HG02588 (cell line): Measurements from ENCODE around the gene USHBP1.
A peak's percentile ranks its signal among the peaks of the same experiment; 100 is the strongest.

ENCODE experiments used
- ATAC-seq: cut with Tn5 transposase; IDR thresholded peaks from one replicate; pipeline ENCODE4 v1.9.1; 2021; ENCODE audit warnings: mild to moderate bottlenecking, moderate library complexity; ENCODE audit not compliant: unreplicated experiment

The USHBP1 gene

GRCh38 chr19:17240826-17241399 lies 23.6 kb downstream of the USHBP1 start:
- no peak for ATAC-seq

GRCh38 chr19:17240062-17240752 lies 24.3 kb downstream of the USHBP1 start:
- no peak for ATAC-seq

DNA sequence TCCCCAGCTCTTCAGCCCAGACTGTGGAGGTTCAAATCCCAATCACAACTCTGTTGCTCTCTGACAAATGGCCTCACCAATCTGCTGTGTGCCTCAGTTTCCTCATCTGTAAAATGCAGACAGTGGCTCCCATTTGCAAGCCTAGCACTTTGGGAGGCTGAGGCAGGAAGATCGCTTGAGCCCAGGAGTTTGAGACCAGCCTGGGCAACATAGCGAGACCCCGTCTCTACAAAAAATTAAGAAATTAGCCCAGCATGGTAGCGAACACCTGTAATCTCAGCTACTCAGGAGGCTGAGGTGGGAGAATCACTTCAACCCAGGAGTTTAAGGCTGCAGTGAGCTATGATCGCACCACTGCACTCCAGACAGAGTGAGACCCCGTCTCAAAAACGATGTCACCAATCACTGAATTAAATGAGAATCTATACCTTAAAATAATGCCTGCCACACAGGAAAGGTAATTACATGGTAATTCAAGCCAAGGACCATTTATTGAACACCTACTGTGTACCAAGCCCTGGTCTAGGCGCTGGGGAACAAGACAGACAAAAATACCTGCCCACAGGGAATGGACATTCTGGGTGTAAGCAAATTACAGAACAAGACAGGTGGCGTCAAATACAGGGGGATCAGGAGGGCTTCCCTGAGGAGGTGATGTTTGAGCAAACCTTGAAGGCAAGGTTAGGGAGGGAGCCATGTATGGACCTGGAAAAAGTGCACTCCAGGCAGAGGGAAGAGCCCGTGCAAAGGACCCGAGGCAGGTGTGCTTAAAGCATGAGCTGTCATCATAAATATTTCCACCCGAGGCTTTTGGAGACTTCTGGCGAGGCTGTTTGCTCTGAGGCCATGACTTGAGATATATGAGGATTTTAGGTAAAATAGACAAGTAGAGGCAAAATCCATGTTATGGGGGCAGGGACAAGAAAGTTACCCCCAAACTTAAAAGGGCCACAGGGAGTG lies 26.5 kb downstream of the USHBP1 start:
- no peak for ATAC-seq

GRCh38 chr19:17236811-17237543 lies 27.6 kb downstream of the USHBP1 start:
- ATAC-seq, result no peak

GRCh38 chr19:17235971-17236777 lies 28.4 kb downstream of the USHBP1 start:
- peak; percentile 15 for ATAC-seq

DNA sequence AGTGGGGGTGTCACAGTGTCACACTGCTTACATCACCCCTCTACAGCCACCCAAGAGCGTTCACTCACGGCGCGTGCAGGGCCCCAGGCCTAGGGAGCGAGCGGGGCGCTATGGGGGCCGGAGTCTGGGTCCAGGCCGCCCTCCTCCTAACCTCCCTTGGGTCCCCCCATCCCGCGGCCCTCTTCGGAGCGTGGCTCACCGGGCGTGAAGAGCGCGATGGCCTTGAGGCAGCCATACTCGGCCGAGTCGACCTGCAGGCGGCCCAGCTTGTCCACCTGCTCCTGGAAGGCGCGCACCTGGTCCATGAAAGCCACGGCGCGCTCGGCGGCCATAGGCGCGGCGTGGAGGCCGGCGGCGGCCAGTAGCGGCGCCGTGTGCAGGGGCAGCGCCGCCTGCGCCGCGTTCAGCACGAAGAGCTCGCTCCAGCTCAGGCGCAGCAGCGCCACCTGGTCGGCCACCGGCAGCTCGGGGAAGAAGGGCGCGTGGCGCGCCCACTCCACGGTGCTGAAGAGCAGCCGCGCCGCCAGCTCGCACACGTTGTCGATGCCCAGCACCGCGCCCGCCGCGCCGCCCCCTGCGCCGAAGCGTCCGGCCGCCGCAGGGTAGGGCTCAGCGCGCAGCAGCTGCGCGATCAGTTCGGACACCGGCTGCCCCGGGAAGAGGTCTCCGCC lies 29.1 kb downstream of the USHBP1 start:
- peak; percentile 61 for ATAC-seq

DNA sequence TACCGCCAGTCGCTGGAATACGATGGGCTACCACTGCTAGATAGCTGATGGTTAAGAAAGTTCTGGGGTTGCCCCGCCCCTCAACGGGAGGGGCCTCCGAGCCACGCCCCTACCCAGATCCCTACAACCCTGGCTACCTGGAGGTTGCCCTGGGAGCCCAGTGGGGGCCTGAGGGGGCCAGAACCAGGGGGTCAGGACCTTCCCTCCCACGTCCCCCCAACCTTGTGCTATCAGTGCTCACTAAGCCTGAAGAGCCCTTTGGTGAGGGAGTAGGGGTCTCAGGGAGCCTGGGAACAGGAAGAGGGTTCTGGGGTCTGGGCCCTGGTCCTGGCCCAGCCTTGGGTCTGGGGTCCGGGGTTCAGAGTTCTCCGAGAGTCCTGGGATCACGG lies 29.6 kb downstream of the USHBP1 start:
- peak; percentile 25 for ATAC-seq

- ATAC-seq, result no peak
Observed at GRCh38 chr19:17232258-17232657, 32.3 kb downstream of the USHBP1 start.

GRCh38 chr19:17229890-17230289 lies 34.7 kb downstream of the USHBP1 start:
- no peak for ATAC-seq

GRCh38 chr19:17227798-17228367 lies 36.7 kb downstream of the USHBP1 start:
- ATAC-seq, result no peak

- peak; percentile 87 for ATAC-seq
Observed at GRCh38 chr19:17226002-17226933, 38.3 kb downstream of the USHBP1 start, which contains the start of gene OCEL1. TSS of gene OCEL1 (plus strand) at chr19:17226226. CDS start at chr19:17226248, 22 bp downstream.

DNA sequence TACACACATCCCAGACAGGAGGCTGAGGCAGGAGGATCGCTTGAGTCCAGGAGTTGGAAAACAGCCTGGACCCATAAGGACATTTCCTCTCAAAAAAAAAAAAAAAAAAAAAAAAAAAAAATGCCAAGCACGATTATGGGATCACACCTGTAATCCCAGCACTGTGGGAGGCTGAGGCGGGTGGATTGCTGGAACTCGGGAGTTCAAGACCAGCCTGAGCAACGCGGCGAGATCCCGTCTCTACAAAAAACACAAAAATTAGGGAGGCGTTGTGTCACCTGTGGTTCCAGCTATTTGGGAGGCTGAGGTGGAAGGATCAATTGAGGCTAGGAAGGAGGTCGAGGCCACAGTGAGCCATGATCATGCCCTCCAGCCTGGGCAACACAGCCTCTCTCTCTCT lies 39.5 kb downstream of the USHBP1 start:
- ATAC-seq, result no peak

DNA sequence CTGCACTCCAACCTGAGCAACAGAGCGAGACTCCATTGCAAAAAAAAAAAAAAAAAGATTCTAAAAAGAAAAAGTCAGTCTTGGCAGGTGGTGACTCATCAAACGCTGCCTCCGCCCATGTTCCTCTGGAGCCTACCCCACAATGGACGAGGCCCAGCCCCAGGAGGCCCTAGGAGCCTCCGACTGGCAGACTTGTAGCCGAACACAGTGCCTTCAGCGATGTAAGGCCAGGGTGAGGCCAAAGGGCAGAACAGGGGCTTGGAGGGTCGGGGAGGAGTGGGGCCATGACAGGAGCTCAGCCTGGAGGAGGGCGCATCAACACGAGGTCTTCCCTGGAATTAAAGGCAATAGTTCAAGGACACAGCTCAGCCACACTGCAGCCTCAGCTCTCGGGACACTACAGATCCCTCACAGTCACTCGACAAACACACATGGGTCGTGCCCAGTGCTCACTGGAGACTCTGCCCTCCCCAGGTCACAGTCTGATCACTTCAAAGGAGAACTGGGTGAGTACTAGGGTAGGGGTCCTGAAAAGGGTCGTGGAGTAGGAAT lies 44.3 kb downstream of the USHBP1 start:
- no peak for ATAC-seq

DNA sequence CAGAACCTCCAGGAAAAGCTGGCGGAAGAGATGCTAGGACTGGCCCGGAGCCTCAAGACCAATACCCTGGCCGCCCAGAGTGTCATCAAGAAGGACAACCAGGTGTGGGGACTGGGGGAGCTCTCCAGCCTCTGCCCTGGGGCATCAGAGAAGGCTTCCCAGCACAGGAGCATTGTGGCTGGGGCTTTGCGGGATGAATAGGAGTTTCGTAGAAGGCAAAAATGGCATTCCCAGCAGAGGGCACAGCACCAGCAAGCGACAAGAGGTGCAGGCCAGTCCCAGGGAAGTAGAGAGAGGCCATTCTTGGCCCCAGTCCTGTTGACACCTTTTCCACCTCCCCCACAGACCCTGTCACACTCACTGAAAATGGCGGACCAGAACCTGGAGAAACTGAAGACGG lies 45.3 kb downstream of the USHBP1 start:
- ATAC-seq, result no peak

GRCh38 chr19:17216058-17216670 lies 48.4 kb downstream of the USHBP1 start:
- ATAC-seq, result no peak

GRCh38 chr19:17215127-17215971 lies 49.2 kb downstream of the USHBP1 start, which contains the start of gene USE1:
TSS of gene USE1 (plus strand) at chr19:17215357. CDS start at chr19:17215406, 49 bp downstream.
- peak; percentile 71 for ATAC-seq
